ENCODE measurements around the gene TSHR.

DNA sequence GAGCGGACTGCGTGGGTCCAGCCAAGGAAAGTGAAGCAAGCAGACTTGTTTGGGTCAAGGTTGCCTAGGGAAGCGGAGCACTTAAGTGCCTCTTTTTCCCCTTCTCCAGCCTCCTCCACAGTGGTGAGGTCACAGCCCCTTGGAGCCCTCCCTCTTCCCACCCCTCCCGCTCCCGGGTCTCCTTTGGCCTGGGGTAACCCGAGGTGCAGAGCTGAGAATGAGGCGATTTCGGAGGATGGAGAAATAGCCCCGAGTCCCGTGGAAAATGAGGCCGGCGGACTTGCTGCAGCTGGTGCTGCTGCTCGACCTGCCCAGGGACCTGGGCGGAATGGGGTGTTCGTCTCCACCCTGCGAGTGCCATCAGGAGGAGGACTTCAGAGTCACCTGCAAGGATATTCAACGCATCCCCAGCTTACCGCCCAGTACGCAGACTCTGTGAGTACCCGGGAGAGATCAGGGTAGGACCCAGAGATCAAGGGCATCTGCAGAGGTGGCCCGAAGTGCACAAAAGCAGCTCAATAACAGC lies at the start of gene TSHR:
- TF ChIP-seq, protein P1, sequence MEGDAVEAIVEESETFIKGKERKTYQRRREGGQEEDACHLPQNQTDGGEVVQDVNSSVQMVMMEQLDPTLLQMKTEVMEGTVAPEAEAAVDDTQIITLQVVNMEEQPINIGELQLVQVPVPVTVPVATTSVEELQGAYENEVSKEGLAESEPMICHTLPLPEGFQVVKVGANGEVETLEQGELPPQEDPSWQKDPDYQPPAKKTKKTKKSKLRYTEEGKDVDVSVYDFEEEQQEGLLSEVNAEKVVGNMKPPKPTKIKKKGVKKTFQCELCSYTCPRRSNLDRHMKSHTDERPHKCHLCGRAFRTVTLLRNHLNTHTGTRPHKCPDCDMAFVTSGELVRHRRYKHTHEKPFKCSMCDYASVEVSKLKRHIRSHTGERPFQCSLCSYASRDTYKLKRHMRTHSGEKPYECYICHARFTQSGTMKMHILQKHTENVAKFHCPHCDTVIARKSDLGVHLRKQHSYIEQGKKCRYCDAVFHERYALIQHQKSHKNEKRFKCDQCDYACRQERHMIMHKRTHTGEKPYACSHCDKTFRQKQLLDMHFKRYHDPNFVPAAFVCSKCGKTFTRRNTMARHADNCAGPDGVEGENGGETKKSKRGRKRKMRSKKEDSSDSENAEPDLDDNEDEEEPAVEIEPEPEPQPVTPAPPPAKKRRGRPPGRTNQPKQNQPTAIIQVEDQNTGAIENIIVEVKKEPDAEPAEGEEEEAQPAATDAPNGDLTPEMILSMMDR (IDR thresholded peaks at IDR 0.05): no peak
- TF ChIP-seq POLR2A (IDR thresholded peaks at IDR 0.05): no peak

All from tibial nerve (tissue), 3 donors.